Skeletal muscle cell (primary cell): ENCODE data around the gene KRT20.
"Not testable (repeated sequence)": the region's sequence is repeated elsewhere in the genome, so short reads cannot be mapped to it uniquely, and the experiment has no call there.

Experiments used
- DNase-seq: peaks from one replicate; pipeline ENCODE4 v3.0.0-alpha.2; 2010; ENCODE audit warnings: low read depth
- H3K4me3 ChIP-seq: 2 replicates; pipeline ENCODE4 v1.5.1; 2011; ENCODE audit warnings: low read depth, mild to moderate bottlenecking, control low read depth, low read length, moderate library complexity

The KRT20 gene

GRCh38 chr17:40859536-40859935, 25.5 kb downstream of the KRT20 start:
- no peak for DNase-seq
- no peak overlapping the region for H3K4me3 ChIP-seq

- DNase-seq, H3K4me3 ChIP-seq: not testable (repeated sequence)
Observed at GRCh38 chr17:40858667-40859066, 26.4 kb downstream of the KRT20 start.

- DNase-seq, result no peak
- no peak overlapping the region for H3K4me3 ChIP-seq
Observed at GRCh38 chr17:40857535-40857934, 27.5 kb downstream of the KRT20 start.

- H3K4me3 ChIP-seq, result no peak overlapping the region
- peak; percentile 89 for DNase-seq
Observed at GRCh38 chr17:40854175-40854814, 30.7 kb downstream of the KRT20 start.

- H3K4me3 ChIP-seq, result no peak overlapping the region
- no peak for DNase-seq
Observed at GRCh38 chr17:40852364-40852763, 32.7 kb downstream of the KRT20 start.

- no peak for DNase-seq
- H3K4me3 ChIP-seq, result no peak overlapping the region
Observed at GRCh38 chr17:40850293-40850972, 34.6 kb downstream of the KRT20 start.

GRCh38 chr17:40849723-40850122, 35.3 kb downstream of the KRT20 start:
- no peak overlapping the region for H3K4me3 ChIP-seq
- no peak for DNase-seq

- DNase-seq, result no peak
- H3K4me3 ChIP-seq, result no peak overlapping the region
Observed at GRCh38 chr17:40848583-40849235, 36.3 kb downstream of the KRT20 start.

- no peak overlapping the region for H3K4me3 ChIP-seq
- DNase-seq, result no peak
Observed at GRCh38 chr17:40846515-40847144, 38.4 kb downstream of the KRT20 start.

- DNase-seq, result no peak
- no peak overlapping the region for H3K4me3 ChIP-seq
Observed at GRCh38 chr17:40844671-40845107, 40.4 kb downstream of the KRT20 start.

- DNase-seq, result no peak
Observed at GRCh38 chr17:40843242-40843641, 41.8 kb downstream of the KRT20 start.

GRCh38 chr17:40841246-40841645, 43.8 kb downstream of the KRT20 start:
- no peak for DNase-seq
- no peak overlapping the region for H3K4me3 ChIP-seq

More at GRCh38 chr17:40843242-40843641, 41.8 kb downstream of the KRT20 start:
- H3K4me3 ChIP-seq, result no peak overlapping the region

GRCh38 chr17:40839194-40839593, 45.8 kb downstream of the KRT20 start:
- no peak for DNase-seq
- no peak overlapping the region for H3K4me3 ChIP-seq

GRCh38 chr17:40836020-40836419, 49.0 kb downstream of the KRT20 start:
- DNase-seq, result no peak
- H3K4me3 ChIP-seq, result no peak overlapping the region

- DNase-seq, result no peak
- H3K4me3 ChIP-seq, result no peak overlapping the region
Observed at GRCh38 chr17:40833882-40834281, 51.2 kb downstream of the KRT20 start.

- DNase-seq, result no peak
- no peak overlapping the region for H3K4me3 ChIP-seq
Observed at GRCh38 chr17:40832840-40833239, 52.2 kb downstream of the KRT20 start.

- H3K4me3 ChIP-seq, result no peak overlapping the region
- DNase-seq, result no peak
Observed at GRCh38 chr17:40830085-40830776, 54.8 kb downstream of the KRT20 start.

GRCh38 chr17:40828454-40829044, 56.5 kb downstream of the KRT20 start:
- DNase-seq, result no peak
- no peak overlapping the region for H3K4me3 ChIP-seq

- H3K4me3 ChIP-seq, result no peak overlapping the region
- peak; percentile 61 for DNase-seq
Observed at GRCh38 chr17:40827746-40828453, 57.1 kb downstream of the KRT20 start.
